ENCODE measurements around the gene TRIOBP.
"Not testable (repeated sequence)": the region's sequence is repeated elsewhere in the genome, so short reads cannot be mapped to it uniquely, and the experiment has no call there.

- TF ChIP-seq CTCF (IDR thresholded peaks at IDR 0.05; ENCODE audit: insufficient read depth, low read depth, low read length); EZH2 (IDR thresholded peaks at IDR 0.05; ENCODE audit: insufficient read depth, low read length): not testable (repeated sequence)
Measured at GRCh38 chr22:37656583-37656982, 40.3 kb upstream of the TRIOBP start.

Measured in astrocyte (in vitro differentiated cells and primary cell).